Urinary bladder (tissue), 4 donors: ENCODE measurements around the gene ZNF853. TPM values are rescaled to one million over a fixed set of nuclear protein-coding genes. Genes with fewer than 3 reads are reported as not detected.

ENCODE experiments used
- DNase-seq: peaks from one replicate; pipeline ENCODE4 v3.0.0-alpha.2; 2015; ENCODE audit errors: extremely low spot score
- H3K27ac ChIP-seq: one replicate; pipeline ENCODE4 v1.5.1; 2013; ENCODE audit warnings: low read depth, mild to moderate bottlenecking, moderate library complexity
- H3K36me3 ChIP-seq: one replicate; pipeline ENCODE4 v1.6.1; 2013; ENCODE audit warnings: mild to moderate bottlenecking, moderate library complexity; ENCODE audit not compliant: insufficient read depth
- H3K4me1 ChIP-seq: one replicate; pipeline ENCODE4 v1.6.1; 2013; ENCODE audit warnings: mild to moderate bottlenecking, moderate library complexity; ENCODE audit not compliant: insufficient read depth
- H3K4me3 ChIP-seq: one replicate; pipeline ENCODE4 v1.5.1; 2013; ENCODE audit warnings: low read depth, low read length
- WGBS: extraction: QIAGEN DNeasy Blood & Tissue Kit; methylation state at CpG from one replicate; pipeline ENCODE4 v1.1.7; 2013; 5-methylcytosine and 5-hydroxymethylcytosine counted together
- polyA plus RNA-seq: library from polyadenylated mRNA; stranded (reverse); fragments of 200-250 nt; gene quantifications from one replicate; pipeline ENCODE4 v1.2.3, GENCODE V29; 2013
- total RNA-seq: library from RNA; depleted of rRNA; stranded (reverse); fragments of >200 nt; gene quantifications from one replicate; pipeline ENCODE4 v1.2.3, GENCODE V29; 2014
- donor health status: healthy with polysubstance abuse.
- donor health status: healthy.

Gene ZNF853
- total and polyA plus RNA-seq, 2 donors: 6.6 to 13.2 TPM

- Histone ChIP-seq H3K36me3 (no peaks in the 10 kb centered on the region), H3K4me1 (no peaks in the 10 kb centered on the region), H3K27ac (peak within 1 kb of the TSS; percentile 80), H3K4me3 (peak within 1 kb of the TSS; percentile 99)
- no peak for DNase-seq
- WGBS: under 1% methylated on average over 104 of the region's 104 CpGs
Observed at GRCh38 chr7:6636741-6637543, 21.5 kb downstream of the ZNF853 start, which contains the start of gene ZNF316. Gene ZNF316 (plus strand): TSS chr7:6637318. CDS start chr7:6642410, 5,092 bp downstream.

- Histone ChIP-seq H3K4me1 (no peaks in the 10 kb centered on the region), H3K4me3 (peak overlapping the region; percentile 99), H3K36me3 (no peaks in the 10 kb centered on the region), H3K27ac (no peak overlapping the region)
- 1% methylated on average over 60 of the region's 60 CpGs for WGBS
- no peak for DNase-seq
Observed at GRCh38 chr7:6637544-6638229, 22.3 kb downstream of the ZNF853 start.

GRCh38 chr7:6639032-6639431 is 23.6 kb downstream of the ZNF853 start:
- Histone ChIP-seq H3K4me3 (no peak overlapping the region), H3K27ac (no peak overlapping the region), H3K36me3 (peaks cover 3% of the 10 kb centered on the region), H3K4me1 (no peaks in the 10 kb centered on the region)
- no peak for DNase-seq
- WGBS: 74% methylated on average over 4 of the region's 4 CpGs

- Histone ChIP-seq H3K4me1 (no peaks in the 10 kb centered on the region), H3K27ac (no peak overlapping the region), H3K36me3 (peaks cover 4% of the 10 kb centered on the region), H3K4me3 (no peak overlapping the region)
- WGBS: 93% methylated on average over 11 of the region's 11 CpGs
- DNase-seq: no peak
Observed at GRCh38 chr7:6639627-6640026, 24.2 kb downstream of the ZNF853 start.

GRCh38 chr7:6640246-6640721 is 24.9 kb downstream of the ZNF853 start:
- Histone ChIP-seq H3K4me3 (no peak overlapping the region), H3K36me3 (peaks cover 9% of the 10 kb centered on the region), H3K4me1 (no peaks in the 10 kb centered on the region), H3K27ac (no peak overlapping the region)
- DNase-seq: no peak
- WGBS: 59% methylated on average over 11 of the region's 11 CpGs

- Histone ChIP-seq H3K4me1 (no peaks in the 10 kb centered on the region), H3K36me3 (peaks cover 9% of the 10 kb centered on the region), H3K4me3 (no peak overlapping the region), H3K27ac (no peak overlapping the region)
- no peak for DNase-seq
- 91% methylated on average over 15 of the region's 15 CpGs for WGBS
Observed at GRCh38 chr7:6641305-6642035, 26.1 kb downstream of the ZNF853 start.

- Histone ChIP-seq H3K36me3 (peaks cover 9% of the 10 kb centered on the region), H3K4me1 (no peaks in the 10 kb centered on the region), H3K4me3 (no peak overlapping the region), H3K27ac (no peak overlapping the region)
- DNase-seq: no peak
- 92% methylated on average over 24 of the region's 24 CpGs for WGBS
Observed at GRCh38 chr7:6642239-6642839, 26.9 kb downstream of the ZNF853 start.

- Histone ChIP-seq H3K36me3 (peaks cover 9% of the 10 kb centered on the region), H3K4me1 (no peaks in the 10 kb centered on the region)
- WGBS: 89% methylated on average over 22 of the region's 22 CpGs
Observed at GRCh38 chr7:6642861-6643640, 27.6 kb downstream of the ZNF853 start.

GRCh38 chr7:6643915-6644625 is 28.7 kb downstream of the ZNF853 start:
- no peak overlapping the region for H3K27ac ChIP-seq
- H3K36me3 ChIP-seq: peaks cover 9% of the 10 kb centered on the region
- no peak for DNase-seq
- no peaks in the 10 kb centered on the region for H3K4me1 ChIP-seq
- WGBS: 95% methylated on average over 21 of the region's 21 CpGs
- no peak overlapping the region for H3K4me3 ChIP-seq

More at GRCh38 chr7:6642861-6643640, 27.6 kb downstream of the ZNF853 start:
- H3K4me3 ChIP-seq: no peak overlapping the region
- no peak for DNase-seq
- H3K27ac ChIP-seq: no peak overlapping the region

- WGBS: 93% methylated on average over 10 of the region's 10 CpGs
- Histone ChIP-seq H3K4me3 (no peak overlapping the region), H3K36me3 (peaks cover 9% of the 10 kb centered on the region), H3K4me1 (no peaks in the 10 kb centered on the region), H3K27ac (no peak overlapping the region)
- no peak for DNase-seq
Observed at GRCh38 chr7:6644728-6645127, 29.3 kb downstream of the ZNF853 start.

GRCh38 chr7:6646465-6646864 is 31.1 kb downstream of the ZNF853 start:
- H3K4me1 ChIP-seq: no peaks in the 10 kb centered on the region
- WGBS: 77% methylated on average over 8 of the region's 8 CpGs
- no peak overlapping the region for H3K27ac ChIP-seq
- H3K36me3 ChIP-seq: peaks cover 9% of the 10 kb centered on the region
- no peak for DNase-seq
- H3K4me3 ChIP-seq: no peak overlapping the region

- Histone ChIP-seq H3K27ac (no peak overlapping the region), H3K36me3 (peaks cover 9% of the 10 kb centered on the region), H3K4me3 (no peak overlapping the region), H3K4me1 (no peaks in the 10 kb centered on the region)
- 79% methylated on average over 8 of the region's 8 CpGs for WGBS
- no peak for DNase-seq
Observed at GRCh38 chr7:6647080-6647479, 31.7 kb downstream of the ZNF853 start.
